Astrocyte (in vitro differentiated cells and primary cell): Measurements from ENCODE around the gene VEGFA. TPM values are rescaled to one million over a fixed set of nuclear protein-coding genes. Genes with fewer than 3 reads are reported as not detected.

ENCODE experiments used
- DNase-seq: peaks from one replicate; pipeline ENCODE4 v3.0.0-alpha.2; 2010; ENCODE audit warnings: low read depth
- FAIRE-seq: peaks from 2 replicates; lab custom pipeline; 2011; peaks lifted over from hg19 to GRCh38; lab: Jason Lieb, UNC
- H2AFZ ChIP-seq: 2 replicates; pipeline ENCODE4 v1.6.0; 2012; ENCODE audit warnings: low read depth, low read length, inconsistent platforms
- H3K27ac ChIP-seq: 2 replicates; pipeline ENCODE4 v1.5.1; 2011; ENCODE audit warnings: low read depth, low read length, inconsistent platforms
- H3K27me3 ChIP-seq: 2 replicates; pipeline ENCODE4 v1.6.0; 2011; ENCODE audit warnings: low read length, inconsistent platforms; ENCODE audit not compliant: insufficient read depth
- H3K36me3 ChIP-seq: 2 replicates; pipeline ENCODE4 v1.5.1; 2011; ENCODE audit warnings: low read length, inconsistent platforms; ENCODE audit not compliant: insufficient read depth
- H3K4me1 ChIP-seq: 2 replicates; pipeline ENCODE4 v1.5.1; 2011; ENCODE audit warnings: low read length, inconsistent platforms; ENCODE audit not compliant: insufficient read depth
- H3K4me2 ChIP-seq: 2 replicates; pipeline ENCODE4 v1.6.0; 2012; ENCODE audit warnings: low read length, inconsistent platforms
- H3K4me3 ChIP-seq: 2 replicates; pipeline ENCODE4 v1.5.1; 2011; ENCODE audit warnings: low read depth, mild to moderate bottlenecking, low read length, inconsistent platforms; ENCODE audit not compliant: insufficient read depth
- H3K79me2 ChIP-seq: 2 replicates; pipeline ENCODE4 v1.6.0; 2012; ENCODE audit warnings: mild to moderate bottlenecking, low read length, inconsistent platforms; ENCODE audit not compliant: insufficient read depth
- H3K9ac ChIP-seq: 2 replicates; pipeline ENCODE4 v1.6.0; 2012; ENCODE audit warnings: mild to moderate bottlenecking, low read length, inconsistent platforms
- H3K9me3 ChIP-seq: 2 replicates; pipeline ENCODE4 v1.5.1; 2012; ENCODE audit warnings: low read depth, mild to moderate bottlenecking, low read length, inconsistent platforms; ENCODE audit not compliant: insufficient read depth
- H4K20me1 ChIP-seq: 2 replicates; pipeline ENCODE4 v1.6.0; 2012; ENCODE audit warnings: low read length, inconsistent platforms; ENCODE audit not compliant: insufficient read depth
- H3K27ac Mint-ChIP-seq: one replicate; pipeline ENCODE4 v1.8.0; 2021; ENCODE audit warnings: mild to moderate bottlenecking, mixed read lengths; ENCODE audit not compliant: unreplicated experiment
- H3K27me3 Mint-ChIP-seq: one replicate; pipeline ENCODE4 v1.8.0; 2021; ENCODE audit warnings: low read depth, mixed read lengths; ENCODE audit not compliant: unreplicated experiment
- H3K36me3 Mint-ChIP-seq: one replicate; pipeline ENCODE4 v1.8.0; 2021; ENCODE audit warnings: low read depth, mixed read lengths; ENCODE audit not compliant: unreplicated experiment
- H3K4me1 Mint-ChIP-seq: one replicate; pipeline ENCODE4 v1.8.0; 2021; ENCODE audit warnings: low read depth, mixed read lengths; ENCODE audit not compliant: unreplicated experiment
- H3K4me3 Mint-ChIP-seq: one replicate; pipeline ENCODE4 v1.8.0; 2021; ENCODE audit warnings: mild to moderate bottlenecking, moderate library complexity, mixed read lengths; ENCODE audit not compliant: unreplicated experiment
- H3K9me3 Mint-ChIP-seq: one replicate; pipeline ENCODE4 v1.8.0; 2021; ENCODE audit warnings: mild to moderate bottlenecking, mixed read lengths; ENCODE audit not compliant: unreplicated experiment
- EZH2 ChIP-seq: IDR thresholded peaks from 2 replicates; pipeline ENCODE4 v1.6.1; 2012; ENCODE audit warnings: mild to moderate bottlenecking, low read length, inconsistent platforms; ENCODE audit not compliant: insufficient read depth
- total RNA-seq: library from RNA; stranded (reverse); gene quantifications from 2 replicates; pipeline ENCODE4 v1.2.1, GENCODE V29; 2021
- TF ChIP-seq, protein P1 (sequence below): IDR thresholded peaks from 2 replicates; pipeline ENCODE4 v1.5.1; 2011; ENCODE audit warnings: low read depth, mild to moderate bottlenecking, inconsistent platforms, low read length, moderate library complexity; ENCODE audit not compliant: insufficient read depth

Gene VEGFA
- total RNA-seq, 1 donor from 2014 or later = 144 TPM

DNA sequence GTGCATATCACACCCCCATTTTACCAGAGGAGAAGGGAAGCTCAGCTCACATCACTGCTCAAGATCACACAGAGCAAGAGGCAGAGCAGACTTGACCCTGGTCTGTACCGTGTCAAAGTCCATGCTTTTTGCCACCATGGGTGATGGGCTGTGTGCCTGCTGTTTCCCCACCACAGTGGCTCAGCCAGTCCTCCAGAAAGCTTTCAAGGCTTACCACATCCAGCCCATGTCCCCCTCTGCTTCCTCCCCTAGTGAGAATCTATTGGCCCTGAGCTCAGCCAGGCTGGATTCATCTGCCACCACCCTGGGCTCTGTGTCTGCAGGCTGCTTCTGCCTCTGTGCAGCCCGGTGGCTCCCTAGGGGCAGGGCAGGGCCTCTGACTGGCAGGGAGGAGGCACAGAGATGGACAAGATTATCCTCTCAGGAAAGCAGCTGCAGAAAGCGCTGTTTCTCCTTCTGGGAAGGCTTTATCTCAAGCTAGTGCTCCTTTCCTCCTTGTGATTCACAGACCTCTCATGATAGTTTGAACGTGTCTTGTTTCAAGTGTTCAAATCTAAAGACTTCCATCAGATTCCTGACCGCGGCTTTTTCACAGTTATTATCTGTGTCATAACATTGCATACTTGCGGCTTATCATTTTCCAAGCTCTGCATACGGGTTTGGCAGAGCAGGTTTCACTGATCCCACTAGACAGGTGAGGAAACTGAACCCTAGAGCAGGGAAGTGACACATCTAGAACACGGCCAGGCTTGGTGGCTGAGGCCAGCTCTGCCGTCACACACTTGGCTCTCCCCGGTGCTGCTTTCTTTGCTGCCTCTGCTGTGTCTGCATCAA, 37.4 kb downstream of the VEGFA start:
- Histone ChIP-seq H3K9ac (no peak overlapping the region), H3K4me2 (no peak overlapping the region), H3K27ac (no peak overlapping the region), H3K4me1 (no peaks in the 10 kb centered on the region), H3K36me3 (no peaks in the 10 kb centered on the region), H2AFZ (no peak overlapping the region), H3K79me2 (no peaks in the 10 kb centered on the region), H3K4me3 (no peak overlapping the region), H4K20me1 (no peaks in the 10 kb centered on the region), H3K27me3 (peaks cover 15% of the 10 kb centered on the region), H3K9me3 (no peaks in the 10 kb centered on the region)
- Mint-ChIP-seq H3K27ac (no peak overlapping the region), H3K9me3 (peaks cover 1% of the 10 kb centered on the region), H3K27me3 (peaks cover 52% of the 10 kb centered on the region), H3K4me3 (no peak overlapping the region), H3K36me3 (no peaks in the 10 kb centered on the region), H3K4me1 (peaks cover 12% of the 10 kb centered on the region)
- FAIRE-seq (no peak), DNase-seq (no peak)
- TF ChIP-seq EZH2 = no peak
- TF ChIP-seq, protein P1, sequence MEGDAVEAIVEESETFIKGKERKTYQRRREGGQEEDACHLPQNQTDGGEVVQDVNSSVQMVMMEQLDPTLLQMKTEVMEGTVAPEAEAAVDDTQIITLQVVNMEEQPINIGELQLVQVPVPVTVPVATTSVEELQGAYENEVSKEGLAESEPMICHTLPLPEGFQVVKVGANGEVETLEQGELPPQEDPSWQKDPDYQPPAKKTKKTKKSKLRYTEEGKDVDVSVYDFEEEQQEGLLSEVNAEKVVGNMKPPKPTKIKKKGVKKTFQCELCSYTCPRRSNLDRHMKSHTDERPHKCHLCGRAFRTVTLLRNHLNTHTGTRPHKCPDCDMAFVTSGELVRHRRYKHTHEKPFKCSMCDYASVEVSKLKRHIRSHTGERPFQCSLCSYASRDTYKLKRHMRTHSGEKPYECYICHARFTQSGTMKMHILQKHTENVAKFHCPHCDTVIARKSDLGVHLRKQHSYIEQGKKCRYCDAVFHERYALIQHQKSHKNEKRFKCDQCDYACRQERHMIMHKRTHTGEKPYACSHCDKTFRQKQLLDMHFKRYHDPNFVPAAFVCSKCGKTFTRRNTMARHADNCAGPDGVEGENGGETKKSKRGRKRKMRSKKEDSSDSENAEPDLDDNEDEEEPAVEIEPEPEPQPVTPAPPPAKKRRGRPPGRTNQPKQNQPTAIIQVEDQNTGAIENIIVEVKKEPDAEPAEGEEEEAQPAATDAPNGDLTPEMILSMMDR = no peak

DNA sequence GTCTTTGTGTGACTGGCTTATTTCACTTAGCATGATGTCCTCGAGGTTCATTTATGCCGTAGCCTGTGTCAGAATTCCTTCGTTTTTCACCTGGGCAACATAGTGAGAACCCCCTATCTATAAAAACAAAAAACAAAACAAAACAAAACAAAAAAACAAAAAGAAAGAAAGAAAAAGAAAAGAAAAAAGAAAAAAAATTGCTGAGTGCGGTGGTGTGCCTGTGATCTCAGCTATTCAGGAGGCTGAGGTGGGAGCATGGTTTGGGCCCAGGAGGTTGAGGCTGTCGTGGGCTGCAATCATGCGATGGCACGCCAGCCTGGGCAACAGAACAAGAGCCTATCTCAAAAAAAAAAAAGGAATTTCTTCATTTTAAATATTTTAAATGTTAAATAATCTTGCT, 38.4 kb downstream of the VEGFA start:
- Histone ChIP-seq H3K9me3 (no peaks in the 10 kb centered on the region), H3K4me1 (no peaks in the 10 kb centered on the region), H3K36me3 (no peaks in the 10 kb centered on the region), H3K4me2 (no peak overlapping the region), H2AFZ (no peak overlapping the region), H3K9ac (no peak overlapping the region), H3K27ac (no peak overlapping the region), H3K4me3 (no peak overlapping the region), H3K79me2 (no peaks in the 10 kb centered on the region), H4K20me1 (no peaks in the 10 kb centered on the region), H3K27me3 (peaks cover 11% of the 10 kb centered on the region)
- Mint-ChIP-seq H3K27me3 (peaks cover 48% of the 10 kb centered on the region), H3K4me3 (no peak overlapping the region), H3K36me3 (no peaks in the 10 kb centered on the region), H3K27ac (peak overlapping the region; percentile 11), H3K9me3 (peaks cover 1% of the 10 kb centered on the region), H3K4me1 (peaks cover 12% of the 10 kb centered on the region)
- TF ChIP-seq, protein P1 = no peak
- no peak for TF ChIP-seq EZH2
- DNase-seq (no peak), FAIRE-seq (no peak)
